ENCODE results near the gene CATSPERB. TPM values are rescaled to one million over a fixed set of nuclear protein-coding genes. Genes with fewer than 3 reads are reported as not detected.

CATSPERB gene
- total RNA-seq (0.80 TPM), polyA plus RNA-seq (ENCODE audit: insufficient read depth in 1 of 8, insufficient read length in 8 of 8, low replicate concordance in 1 of 8) (under 1 TPM in 7 of 8 donors, not detected in 1; 0.06 to 0.93 (median 0.23) TPM)
- long read RNA-seq, donor 1 = 0 reads
- long read RNA-seq, donor 2 = 0 reads
- long read RNA-seq, donor 3 = 0 reads
- long read RNA-seq, donor 4 = 0 reads
- long read RNA-seq, donor 5 = 0 reads
- long read RNA-seq, donor 6 = 0 reads
- long read RNA-seq, donor 7 = 0 reads
- long read RNA-seq, donor 8 = 0 reads
- long read RNA-seq, donor 9 = 0 reads
- long read RNA-seq, donor 10 = 0 reads
- long read RNA-seq, donor 11 = 0 reads

GRCh38 chr14:91731986-91732385 is at the start of gene CATSPERB:
Gene CATSPERB, minus strand, starts transcription at chr14:91732086. Its CDS starts 2,607 bp downstream, at chr14:91729479.
- H3K4me1 ChIP-seq (ENCODE audit: control insufficient read depth, insufficient read depth, low read length) = no peaks in the 10 kb centered on the region
- no peaks in the 10 kb centered on the region for H3K27me3 ChIP-seq (ENCODE audit: control insufficient read depth, insufficient read depth, low read length)
- no peak within 1 kb of the TSS for H3K4me3 ChIP-seq (ENCODE audit: low read length)
- no CpG with 5 or more reads among the region's 2 CpGs for WGBS (ENCODE audit: insufficient coverage)
- DNase-seq = no peak
- no peaks in the 10 kb centered on the region for H3K9me3 ChIP-seq (replicated peaks; ENCODE audit: control insufficient read depth, low read depth, low read length)
- H3K27ac ChIP-seq (ENCODE audit: low read length) = no peak within 1 kb of the TSS
- H3K36me3 ChIP-seq (ENCODE audit: control insufficient read depth, insufficient read depth, low read length) = no peaks in the 10 kb centered on the region

- H3K4me1 ChIP-seq (ENCODE audit: control insufficient read depth, insufficient read depth, low read length) = no peaks in the 10 kb centered on the region
- DNase-seq = no peak
- WGBS (ENCODE audit: insufficient coverage) = no CpG with 5 or more reads among the region's 3 CpGs
- no peaks in the 10 kb centered on the region for H3K36me3 ChIP-seq (ENCODE audit: control insufficient read depth, insufficient read depth, low read length)
- H3K27me3 ChIP-seq (ENCODE audit: control insufficient read depth, insufficient read depth, low read length) = no peaks in the 10 kb centered on the region
- H3K4me3 ChIP-seq (ENCODE audit: low read length) = no peak overlapping the region
- no peak overlapping the region for H3K27ac ChIP-seq (ENCODE audit: low read length)
- H3K9me3 ChIP-seq (replicated peaks; ENCODE audit: control insufficient read depth, low read depth, low read length) = no peaks in the 10 kb centered on the region
Measured at GRCh38 chr14:91780452-91780851, 48.6 kb upstream of the CATSPERB start.

DNA sequence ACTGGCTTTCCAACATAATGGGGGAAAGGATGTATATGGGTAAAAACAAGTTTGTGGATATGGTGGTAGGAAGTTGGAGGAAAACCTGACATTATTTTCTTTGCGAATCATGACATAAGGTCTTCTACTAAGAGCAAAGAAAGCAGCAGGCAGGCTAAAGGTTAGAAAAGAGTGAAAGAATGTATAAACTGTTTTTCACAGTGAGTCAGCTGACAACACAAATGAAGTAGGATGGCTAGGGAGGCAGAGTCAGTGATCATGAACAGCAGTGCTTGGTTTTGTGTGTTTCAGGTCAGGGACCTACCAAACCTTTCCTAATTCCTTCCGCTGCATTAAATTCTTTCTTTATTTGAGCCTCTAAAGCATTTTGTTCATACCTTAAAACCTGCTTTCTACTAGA is 46.3 kb upstream of the CATSPERB start:
- 100% methylated on average over 1 of the region's 2 CpGs for WGBS (ENCODE audit: insufficient coverage)
- no peaks in the 10 kb centered on the region for H3K27me3 ChIP-seq (ENCODE audit: control insufficient read depth, insufficient read depth, low read length)
- no peak overlapping the region for H3K27ac ChIP-seq (ENCODE audit: low read length)
- no peaks in the 10 kb centered on the region for H3K9me3 ChIP-seq (replicated peaks; ENCODE audit: control insufficient read depth, low read depth, low read length)
- no peak for DNase-seq
- H3K4me1 ChIP-seq (ENCODE audit: control insufficient read depth, insufficient read depth, low read length) = no peaks in the 10 kb centered on the region
- no peak overlapping the region for H3K4me3 ChIP-seq (ENCODE audit: low read length)
- H3K36me3 ChIP-seq (ENCODE audit: control insufficient read depth, insufficient read depth, low read length) = no peaks in the 10 kb centered on the region

- WGBS (ENCODE audit: insufficient coverage) = 29% methylated on average over 1 of the region's 5 CpGs
- no peak for DNase-seq
- Histone ChIP-seq H3K9me3 (replicated peaks; ENCODE audit: control insufficient read depth, low read depth, low read length) (no peaks in the 10 kb centered on the region), H3K36me3 (ENCODE audit: control insufficient read depth, insufficient read depth, low read length) (no peaks in the 10 kb centered on the region), H3K27ac (ENCODE audit: low read length) (no peak overlapping the region), H3K4me3 (ENCODE audit: low read length) (no peak overlapping the region), H3K4me1 (ENCODE audit: control insufficient read depth, insufficient read depth, low read length) (no peaks in the 10 kb centered on the region), H3K27me3 (ENCODE audit: control insufficient read depth, insufficient read depth, low read length) (no peaks in the 10 kb centered on the region)
Measured at GRCh38 chr14:91774140-91775096, 42.5 kb upstream of the CATSPERB start.

- peak; percentile 53 for DNase-seq
- H3K27me3 ChIP-seq (ENCODE audit: control insufficient read depth, insufficient read depth, low read length) = no peaks in the 10 kb centered on the region
- no peaks in the 10 kb centered on the region for H3K36me3 ChIP-seq (ENCODE audit: control insufficient read depth, insufficient read depth, low read length)
- H3K9me3 ChIP-seq (replicated peaks; ENCODE audit: control insufficient read depth, low read depth, low read length) = no peaks in the 10 kb centered on the region
- WGBS (ENCODE audit: insufficient coverage) = no CpG with 5 or more reads among the region's 2 CpGs
- H3K4me1 ChIP-seq (ENCODE audit: control insufficient read depth, insufficient read depth, low read length) = no peaks in the 10 kb centered on the region
- no peak overlapping the region for H3K27ac ChIP-seq (ENCODE audit: low read length)
- no peak overlapping the region for H3K4me3 ChIP-seq (ENCODE audit: low read length)
Measured at GRCh38 chr14:91770185-91770584, 38.3 kb upstream of the CATSPERB start.

- Histone ChIP-seq H3K4me3 (ENCODE audit: low read length) (no peak overlapping the region), H3K27me3 (ENCODE audit: control insufficient read depth, insufficient read depth, low read length) (no peaks in the 10 kb centered on the region), H3K27ac (ENCODE audit: low read length) (no peak overlapping the region), H3K4me1 (ENCODE audit: control insufficient read depth, insufficient read depth, low read length) (no peaks in the 10 kb centered on the region), H3K9me3 (replicated peaks; ENCODE audit: control insufficient read depth, low read depth, low read length) (peaks cover 7% of the 10 kb centered on the region), H3K36me3 (ENCODE audit: control insufficient read depth, insufficient read depth, low read length) (no peaks in the 10 kb centered on the region)
- whole genome bisulfite sequencing (ENCODE audit: insufficient coverage) = no CpG with 5 or more reads among the region's 4 CpGs
- DNase-seq = no peak
Measured at GRCh38 chr14:91755570-91756295, 23.8 kb upstream of the CATSPERB start.

DNA sequence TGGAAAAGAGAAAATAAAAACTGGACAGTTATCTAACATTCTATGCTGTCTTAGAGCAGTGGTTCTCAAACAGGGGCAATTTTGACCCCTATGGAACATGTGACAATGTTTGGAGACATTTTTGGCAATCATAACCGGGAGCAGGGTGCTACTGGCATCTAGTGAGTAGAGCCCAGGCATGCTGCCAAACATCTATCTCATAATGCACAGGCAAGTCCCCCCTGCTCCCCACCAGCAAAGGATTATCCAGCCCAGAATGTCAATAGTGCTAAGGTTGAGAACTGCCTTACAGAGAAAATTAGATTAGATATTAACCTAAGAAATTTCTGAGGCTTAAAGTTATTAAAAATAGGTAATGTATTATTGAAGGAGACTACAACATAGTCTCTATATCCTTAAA is 22.9 kb upstream of the CATSPERB start:
- Histone ChIP-seq H3K4me3 (ENCODE audit: low read length) (no peak overlapping the region), H3K9me3 (replicated peaks; ENCODE audit: control insufficient read depth, low read depth, low read length) (no peaks in the 10 kb centered on the region), H3K27me3 (ENCODE audit: control insufficient read depth, insufficient read depth, low read length) (no peaks in the 10 kb centered on the region), H3K27ac (ENCODE audit: low read length) (peak overlapping the region; percentile 32), H3K36me3 (ENCODE audit: control insufficient read depth, insufficient read depth, low read length) (no peaks in the 10 kb centered on the region), H3K4me1 (ENCODE audit: control insufficient read depth, insufficient read depth, low read length) (no peaks in the 10 kb centered on the region)
- WGBS (ENCODE audit: insufficient coverage) = no CpG with 5 or more reads among the region's 1 CpG
- DNase-seq = no peak

DNA sequence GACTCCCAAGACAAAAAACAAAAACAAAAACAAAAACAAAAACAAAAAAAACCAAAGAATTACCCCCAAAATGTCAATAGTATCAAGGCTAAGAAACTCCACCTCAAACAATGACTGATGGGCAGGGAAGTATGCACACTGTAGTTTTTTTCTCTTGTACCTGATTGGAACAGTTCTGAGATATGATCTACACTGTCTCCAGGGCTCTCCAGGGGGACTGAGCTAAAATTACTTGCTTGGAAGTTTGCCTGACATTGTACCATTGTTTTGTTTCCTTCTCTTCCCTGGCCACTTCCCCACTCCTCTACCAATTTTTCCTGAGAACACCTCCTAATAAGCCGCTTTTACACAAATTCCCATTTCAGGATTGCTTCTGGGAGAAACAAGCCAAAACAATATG is 22.3 kb upstream of the CATSPERB start:
- no peaks in the 10 kb centered on the region for H3K9me3 ChIP-seq (replicated peaks; ENCODE audit: control insufficient read depth, low read depth, low read length)
- DNase-seq = no peak
- H3K4me1 ChIP-seq (ENCODE audit: control insufficient read depth, insufficient read depth, low read length) = no peaks in the 10 kb centered on the region
- H3K4me3 ChIP-seq (ENCODE audit: low read length) = no peak overlapping the region
- no peaks in the 10 kb centered on the region for H3K27me3 ChIP-seq (ENCODE audit: control insufficient read depth, insufficient read depth, low read length)
- WGBS (ENCODE audit: insufficient coverage) = no CpG with 5 or more reads among the region's 1 CpG
- no peaks in the 10 kb centered on the region for H3K36me3 ChIP-seq (ENCODE audit: control insufficient read depth, insufficient read depth, low read length)
- H3K27ac ChIP-seq (ENCODE audit: low read length) = no peak overlapping the region

- H3K9me3 ChIP-seq (replicated peaks; ENCODE audit: control insufficient read depth, low read depth, low read length) = no peaks in the 10 kb centered on the region
- no peak overlapping the region for H3K27ac ChIP-seq (ENCODE audit: low read length)
- 80% methylated on average over 1 of the region's 4 CpGs for WGBS (ENCODE audit: insufficient coverage)
- no peaks in the 10 kb centered on the region for H3K27me3 ChIP-seq (ENCODE audit: control insufficient read depth, insufficient read depth, low read length)
- no peak for DNase-seq
- no peak overlapping the region for H3K4me3 ChIP-seq (ENCODE audit: low read length)
- no peaks in the 10 kb centered on the region for H3K4me1 ChIP-seq (ENCODE audit: control insufficient read depth, insufficient read depth, low read length)
- no peaks in the 10 kb centered on the region for H3K36me3 ChIP-seq (ENCODE audit: control insufficient read depth, insufficient read depth, low read length)
Measured at GRCh38 chr14:91753501-91754128, 21.7 kb upstream of the CATSPERB start.
